Measurements from ENCODE around the gene APBA2. TPM values are rescaled to one million over a fixed set of nuclear protein-coding genes. Genes with fewer than 3 reads are reported as not detected.

APBA2 gene
- total RNA-seq, 1 experiment from 2014 or later = 12.9 TPM

DNA sequence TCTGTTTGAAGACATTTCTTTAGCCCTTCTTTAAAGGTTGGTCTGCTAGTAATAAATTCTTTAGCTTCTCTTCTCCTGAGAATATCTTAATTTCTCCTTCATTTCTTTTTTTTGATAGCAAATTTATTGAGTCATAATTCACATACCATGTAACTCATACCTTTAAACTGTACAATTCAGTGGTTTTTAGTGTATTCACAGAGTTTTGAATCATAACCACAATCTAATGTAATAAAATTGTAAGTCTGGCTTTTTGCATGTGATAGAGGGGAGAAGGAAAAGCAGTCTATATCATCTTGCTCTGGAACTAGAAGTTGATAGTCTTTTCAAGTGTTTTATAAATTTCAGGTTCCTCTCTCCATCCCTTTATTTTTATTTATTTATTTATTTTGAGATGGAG is 81.3 kb downstream of the APBA2 start:
- BruUV-seq (replicated peaks) = no TSS peak
- Histone ChIP-seq H3K27ac (ENCODE audit: low read depth, low read length, poor library complexity, severe bottlenecking) (no peak overlapping the region), H3K36me3 (ENCODE audit: insufficient read depth, low read length, poor library complexity, severe bottlenecking) (no peaks in the 10 kb centered on the region), H3K4me3 (ENCODE audit: low read depth, low read length, poor library complexity, severe bottlenecking) (no peak overlapping the region), H3K9me3 (ENCODE audit: low read depth, low read length, poor library complexity, severe bottlenecking) (no peaks in the 10 kb centered on the region), H3K4me1 (ENCODE audit: insufficient read depth, low read length, poor library complexity, severe bottlenecking) (no peaks in the 10 kb centered on the region), H3K27me3 (replicated peaks; ENCODE audit: insufficient read depth, low read depth, low read length, poor library complexity) (no peaks in the 10 kb centered on the region)
- no peak for TF ChIP-seq EZH2 (IDR thresholded peaks at IDR 0.05; ENCODE audit: borderline replicate concordance, low read depth, low read length, poor library complexity, severe bottlenecking)
- TF ChIP-seq, protein P1, sequence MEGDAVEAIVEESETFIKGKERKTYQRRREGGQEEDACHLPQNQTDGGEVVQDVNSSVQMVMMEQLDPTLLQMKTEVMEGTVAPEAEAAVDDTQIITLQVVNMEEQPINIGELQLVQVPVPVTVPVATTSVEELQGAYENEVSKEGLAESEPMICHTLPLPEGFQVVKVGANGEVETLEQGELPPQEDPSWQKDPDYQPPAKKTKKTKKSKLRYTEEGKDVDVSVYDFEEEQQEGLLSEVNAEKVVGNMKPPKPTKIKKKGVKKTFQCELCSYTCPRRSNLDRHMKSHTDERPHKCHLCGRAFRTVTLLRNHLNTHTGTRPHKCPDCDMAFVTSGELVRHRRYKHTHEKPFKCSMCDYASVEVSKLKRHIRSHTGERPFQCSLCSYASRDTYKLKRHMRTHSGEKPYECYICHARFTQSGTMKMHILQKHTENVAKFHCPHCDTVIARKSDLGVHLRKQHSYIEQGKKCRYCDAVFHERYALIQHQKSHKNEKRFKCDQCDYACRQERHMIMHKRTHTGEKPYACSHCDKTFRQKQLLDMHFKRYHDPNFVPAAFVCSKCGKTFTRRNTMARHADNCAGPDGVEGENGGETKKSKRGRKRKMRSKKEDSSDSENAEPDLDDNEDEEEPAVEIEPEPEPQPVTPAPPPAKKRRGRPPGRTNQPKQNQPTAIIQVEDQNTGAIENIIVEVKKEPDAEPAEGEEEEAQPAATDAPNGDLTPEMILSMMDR (conservative IDR thresholded peaks at IDR 0.05; ENCODE audit: low read depth, low read length) = no peak
- POLR2A ChIA-PET (ENCODE audit: low non-redundant PET) = no interaction called here
- DNase-seq (ENCODE audit: low spot score) = no peak
- CTCF ChIA-PET = no interaction called here
- intact Hi-C loops (cut with micrococcal nuclease; ENCODE audit: unreplicated experiment) = no loop called here

DNA sequence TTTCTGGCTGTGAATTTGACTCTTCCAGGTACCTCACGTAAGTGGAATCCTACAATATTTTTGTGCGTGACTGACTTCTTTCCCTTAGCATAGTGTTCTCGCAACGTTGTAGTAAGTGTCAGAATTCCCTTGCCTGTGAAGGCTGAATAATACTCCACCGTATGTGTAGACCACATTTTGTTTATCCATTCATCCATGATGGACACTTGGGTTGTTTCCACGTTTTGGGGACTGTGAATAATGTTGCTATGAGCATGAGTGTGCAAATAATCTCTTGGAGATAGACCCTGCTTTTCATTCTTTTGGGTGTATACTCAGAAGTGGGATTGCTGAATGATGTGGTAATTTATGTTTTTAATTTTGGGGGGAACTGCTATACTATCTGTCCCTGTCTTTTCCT is 82.2 kb downstream of the APBA2 start:
- POLR2A ChIA-PET (ENCODE audit: low non-redundant PET) = no interaction called here
- no peak overlapping the region for H3K4me3 ChIP-seq (ENCODE audit: low read depth, low read length, poor library complexity, severe bottlenecking)
- TF ChIP-seq EZH2 (IDR thresholded peaks at IDR 0.05; ENCODE audit: borderline replicate concordance, low read depth, low read length, poor library complexity, severe bottlenecking) = no peak
- TF ChIP-seq, protein P1 (conservative IDR thresholded peaks at IDR 0.05; ENCODE audit: low read depth, low read length) = no peak
- intact Hi-C loops (cut with micrococcal nuclease; ENCODE audit: unreplicated experiment) = no loop called here
- H3K27ac ChIP-seq (ENCODE audit: low read depth, low read length, poor library complexity, severe bottlenecking) = no peak overlapping the region
- BruUV-seq (replicated peaks) = no TSS peak
- H3K4me1 ChIP-seq (ENCODE audit: insufficient read depth, low read length, poor library complexity, severe bottlenecking) = no peaks in the 10 kb centered on the region
- no peak for DNase-seq (ENCODE audit: low spot score)
- no peaks in the 10 kb centered on the region for H3K27me3 ChIP-seq (replicated peaks; ENCODE audit: insufficient read depth, low read depth, low read length, poor library complexity)
- H3K9me3 ChIP-seq (ENCODE audit: low read depth, low read length, poor library complexity, severe bottlenecking) = no peaks in the 10 kb centered on the region
- H3K36me3 ChIP-seq (ENCODE audit: insufficient read depth, low read length, poor library complexity, severe bottlenecking) = no peaks in the 10 kb centered on the region
- CTCF ChIA-PET = no interaction called here

DNA sequence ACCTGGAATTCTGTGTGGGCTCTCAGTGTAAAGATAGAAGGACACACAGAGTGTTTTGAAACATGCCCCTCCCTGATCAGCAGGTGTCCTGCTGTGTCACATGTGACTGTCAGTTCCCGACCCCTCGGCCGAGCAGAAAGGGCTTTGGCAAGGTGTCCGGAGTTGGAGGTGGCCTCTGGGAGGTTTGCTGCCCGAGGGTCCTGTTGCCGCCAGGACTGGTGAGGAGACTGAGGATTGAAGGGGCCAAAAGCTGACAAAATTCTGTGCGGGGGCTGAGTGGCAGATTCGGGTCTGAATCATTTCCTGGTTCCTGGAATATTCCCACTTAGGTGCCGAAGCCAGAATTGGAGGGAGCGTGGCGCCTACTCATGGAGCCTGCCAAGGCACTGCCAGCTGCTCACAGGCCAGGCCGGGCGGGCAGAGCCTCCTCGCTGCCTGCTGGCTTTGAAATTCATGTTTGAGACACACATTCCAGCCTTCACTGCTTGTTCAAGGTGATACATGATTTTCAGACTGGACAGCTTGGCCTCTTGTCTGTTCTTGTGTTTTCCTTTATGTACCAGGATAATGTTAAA is 83.8 kb downstream of the APBA2 start:
- no peaks in the 10 kb centered on the region for H3K9me3 ChIP-seq (ENCODE audit: low read depth, low read length, poor library complexity, severe bottlenecking)
- no peak overlapping the region for H3K27ac ChIP-seq (ENCODE audit: low read depth, low read length, poor library complexity, severe bottlenecking)
- no peak overlapping the region for H3K4me3 ChIP-seq (ENCODE audit: low read depth, low read length, poor library complexity, severe bottlenecking)
- H3K36me3 ChIP-seq (ENCODE audit: insufficient read depth, low read length, poor library complexity, severe bottlenecking) = no peaks in the 10 kb centered on the region
- H3K4me1 ChIP-seq (ENCODE audit: insufficient read depth, low read length, poor library complexity, severe bottlenecking) = no peaks in the 10 kb centered on the region
- no TSS peak for BruUV-seq (replicated peaks)
- DNase-seq (ENCODE audit: low spot score) = no peak
- ChIA-PET CTCF (no interaction called here), POLR2A (ENCODE audit: low non-redundant PET) (no interaction called here)
- H3K27me3 ChIP-seq (replicated peaks; ENCODE audit: insufficient read depth, low read depth, low read length, poor library complexity) = no peaks in the 10 kb centered on the region
- TF ChIP-seq, protein P1 (conservative IDR thresholded peaks at IDR 0.05; ENCODE audit: low read depth, low read length) = no peak
- TF ChIP-seq EZH2 (IDR thresholded peaks at IDR 0.05; ENCODE audit: borderline replicate concordance, low read depth, low read length, poor library complexity, severe bottlenecking) = no peak
- intact Hi-C loops (cut with micrococcal nuclease; ENCODE audit: unreplicated experiment) = loop anchor here (10.0 kb wide), 1 partner anchor 155 kb away; no protein-coding TSS in a partner anchor
